Endothelial cell (in vitro differentiated cells): ENCODE measurements around the gene FBXO2. TPM values are rescaled to one million over a fixed set of nuclear protein-coding genes. Genes with fewer than 3 reads are reported as not detected.

Source experiments
- DNase-seq: peaks from one replicate; pipeline ENCODE4 v3.0.0; 2021; ENCODE audit warnings: low spot score
- H3K27ac Mint-ChIP-seq: one replicate; pipeline ENCODE4 v1.8.0; 2021; ENCODE audit warnings: mixed read lengths, inconsistent platforms; ENCODE audit not compliant: unreplicated experiment
- H3K27me3 Mint-ChIP-seq: one replicate; pipeline ENCODE4 v1.8.0; 2021; ENCODE audit warnings: mild to moderate bottlenecking, moderate library complexity, mixed read lengths, inconsistent platforms; ENCODE audit not compliant: unreplicated experiment
- H3K36me3 Mint-ChIP-seq: one replicate; pipeline ENCODE4 v1.8.0; 2021; ENCODE audit warnings: mild to moderate bottlenecking, low read depth, mixed read lengths, inconsistent platforms; ENCODE audit not compliant: unreplicated experiment
- H3K4me1 Mint-ChIP-seq: one replicate; pipeline ENCODE4 v1.8.0; 2021; ENCODE audit warnings: mild to moderate bottlenecking, mixed read lengths, inconsistent platforms; ENCODE audit not compliant: unreplicated experiment
- H3K4me3 Mint-ChIP-seq: one replicate; pipeline ENCODE4 v1.8.0; 2021; ENCODE audit warnings: mild to moderate bottlenecking, mixed read lengths, inconsistent platforms; ENCODE audit not compliant: unreplicated experiment
- H3K9me3 Mint-ChIP-seq: one replicate; pipeline ENCODE4 v1.8.0; 2021; ENCODE audit warnings: mixed read lengths, inconsistent platforms; ENCODE audit not compliant: unreplicated experiment
- CTCF ChIP-seq: fragments of 200-600 bp; sonication (generic); IDR thresholded peaks from one replicate; pipeline ENCODE4 v1.5.0; 2021; ENCODE audit warnings: antibody characterized with exemption; ENCODE audit not compliant: unreplicated experiment
- total RNA-seq: library from RNA; stranded (reverse); fragmentation: NEBNext Ultra II Directional; extraction: Animal tissue kit (Norgen Biotek cat#: 25700); gene quantifications from one replicate; pipeline ENCODE4 v1.2.1, GENCODE V29; 2021; ENCODE audit not compliant: unreplicated experiment

FBXO2 gene
- total RNA-seq, 1 donor from 2014 or later = 1.6 TPM

GRCh38 chr1:11648732-11649158, 5.5 kb downstream of the FBXO2 start:
- H3K27ac Mint-ChIP-seq = no peak overlapping the region
- TF ChIP-seq CTCF = no peak
- H3K4me1 Mint-ChIP-seq = peaks cover 2% of the 10 kb centered on the region
- H3K9me3 Mint-ChIP-seq = no peaks in the 10 kb centered on the region
- peaks cover 16% of the 10 kb centered on the region for H3K27me3 Mint-ChIP-seq
- no peak overlapping the region for H3K4me3 Mint-ChIP-seq
- H3K36me3 Mint-ChIP-seq = peaks cover 4% of the 10 kb centered on the region
- no peak for DNase-seq

- Mint-ChIP-seq H3K9me3 (no peaks in the 10 kb centered on the region), H3K36me3 (peaks cover 4% of the 10 kb centered on the region), H3K27me3 (peaks cover 16% of the 10 kb centered on the region), H3K4me1 (peaks cover 2% of the 10 kb centered on the region), H3K27ac (no peak overlapping the region), H3K4me3 (no peak overlapping the region)
- no peak for TF ChIP-seq CTCF
- no peak for DNase-seq
Measured at GRCh38 chr1:11648039-11648438, 6.2 kb downstream of the FBXO2 start.

- no peak for TF ChIP-seq CTCF
- Mint-ChIP-seq H3K27me3 (peaks cover 12% of the 10 kb centered on the region), H3K27ac (no peak overlapping the region), H3K4me1 (peaks cover 2% of the 10 kb centered on the region), H3K36me3 (peaks cover 4% of the 10 kb centered on the region), H3K4me3 (no peak overlapping the region), H3K9me3 (no peaks in the 10 kb centered on the region)
- DNase-seq = no peak
Measured at GRCh38 chr1:11647333-11647732, 6.9 kb downstream of the FBXO2 start.

GRCh38 chr1:11646317-11646716, 7.9 kb downstream of the FBXO2 start:
- Mint-ChIP-seq H3K4me3 (no peak overlapping the region), H3K36me3 (peaks cover 3% of the 10 kb centered on the region), H3K9me3 (no peaks in the 10 kb centered on the region), H3K27me3 (peaks cover 8% of the 10 kb centered on the region), H3K27ac (no peak overlapping the region), H3K4me1 (peaks cover 2% of the 10 kb centered on the region)
- no peak for DNase-seq
- TF ChIP-seq CTCF = no peak

- peaks cover 7% of the 10 kb centered on the region for H3K27me3 Mint-ChIP-seq
- H3K27ac Mint-ChIP-seq = no peak overlapping the region
- H3K36me3 Mint-ChIP-seq = no peaks in the 10 kb centered on the region
- H3K4me3 Mint-ChIP-seq = no peak overlapping the region
- H3K4me1 Mint-ChIP-seq = no peaks in the 10 kb centered on the region
- peak; percentile 83 for TF ChIP-seq CTCF
- no peaks in the 10 kb centered on the region for H3K9me3 Mint-ChIP-seq
- DNase-seq = peak; percentile 90
Measured at GRCh38 chr1:11645670-11646265, 8.5 kb downstream of the FBXO2 start.
